Tibial nerve (tissue), 4 donors: ENCODE results near the gene ADAMTS10. TPM values are rescaled to one million over a fixed set of nuclear protein-coding genes. Genes with fewer than 3 reads are reported as not detected.
"Not testable (repeated sequence)": the region's sequence is repeated elsewhere in the genome, so short reads cannot be mapped to it uniquely, and the experiment has no call there.

Source experiments
- DNase-seq, 2 donors: peaks; one replicate each; pipeline ENCODE4 v3.0.0-alpha.2; 2019; ENCODE audit warnings: low spot score in 2 of 2
- H3K27ac ChIP-seq, 4 donors: fragments of 200-600 bp; sonication (generic) in 3 of 4; one replicate each; pipeline ENCODE4 v1.5.1; 2017 to 2019; ENCODE audit warnings: mild to moderate bottlenecking in 1 of 4
- H3K27me3 ChIP-seq, 2 donors: fragments of 200-600 bp; sonication (generic) in 1 of 2; one replicate each; pipeline versions ENCODE4 v1.5.1 to v1.6.0; 2017 to 2019
- H3K36me3 ChIP-seq, 3 donors: fragments of 200-600 bp; sonication (generic); one replicate each; pipeline ENCODE4 v1.5.1; 2018 to 2019
- H3K4me1 ChIP-seq, 4 donors: fragments of 200-600 bp; sonication (generic) in 3 of 4; one replicate each; pipeline ENCODE4 v1.5.1; 2017 to 2019
- H3K4me3 ChIP-seq, 4 donors: fragments of 200-600 bp; sonication (generic) in 3 of 4; one replicate each; pipeline ENCODE4 v1.5.1; 2017 to 2019; ENCODE audit warnings: mild to moderate bottlenecking in 1 of 4, moderate library complexity in 1 of 4
- H3K9me3 ChIP-seq, 4 donors: fragments of 200-600 bp; sonication (generic) in 3 of 4; one replicate each; pipeline ENCODE4 v1.5.1; 2017 to 2019
- EP300 ChIP-seq, 2 donors: sonication (generic); formaldehyde crosslinking; IDR thresholded peaks; one replicate each; pipeline ENCODE4 v1.6.1; 2017; ENCODE audit warnings: antibody characterized with exemption in 2 of 2, mild to moderate bottlenecking in 1 of 2
- POLR2A ChIP-seq, 2 donors: fragments of 450-650 bp; IDR thresholded peaks; one replicate each; pipeline ENCODE4 v1.6.1; 2017; ENCODE audit warnings: antibody characterized with exemption in 2 of 2, mild to moderate bottlenecking in 2 of 2, moderate library complexity in 2 of 2
- WGBS, 2 donors: methylation state at CpG; one replicate each; pipeline ENCODE4 v1.1.5; 2018; 5-methylcytosine and 5-hydroxymethylcytosine counted together
- total RNA-seq, 4 donors: library from RNA; depleted of rRNA; stranded (reverse); fragments of >200 nt; gene quantifications; one replicate each; pipeline ENCODE4 v1.1.0, GENCODE V29; 2016
- TF ChIP-seq, protein P1 (sequence below), 5 experiments: fragments of 200-600 bp in 3 of 5; fragments of 450-650 bp in 2 of 5; sonication (generic) in 3 of 5; IDR thresholded peaks; one replicate each; pipeline ENCODE4 v1.5.1; 2016 to 2019; ENCODE audit warnings: antibody characterized with exemption in 5 of 5, mild to moderate bottlenecking in 3 of 5, moderate library complexity in 2 of 5

Gene ADAMTS10
- total RNA-seq, 4 donors from 2014 or later, result 37.3 to 140 (median 66.6) TPM

- H3K4me1 ChIP-seq, result peaks cover 0 to 6% (median 0%) of the 10 kb centered on the region in 4 donors
- H3K36me3 ChIP-seq, result no peaks in the 10 kb centered on the region
- WGBS, 2 donors, result 79 to 87% methylated on average over 2 of the region's 2 CpGs
- no peak overlapping the region for H3K27ac ChIP-seq
- H3K27me3 ChIP-seq, result no peaks in the 10 kb centered on the region
- TF ChIP-seq POLR2A (IDR thresholded peaks at IDR 0.05) (no peak), EP300 (IDR thresholded peaks at IDR 0.05) (no peak)
- TF ChIP-seq, protein P1, sequence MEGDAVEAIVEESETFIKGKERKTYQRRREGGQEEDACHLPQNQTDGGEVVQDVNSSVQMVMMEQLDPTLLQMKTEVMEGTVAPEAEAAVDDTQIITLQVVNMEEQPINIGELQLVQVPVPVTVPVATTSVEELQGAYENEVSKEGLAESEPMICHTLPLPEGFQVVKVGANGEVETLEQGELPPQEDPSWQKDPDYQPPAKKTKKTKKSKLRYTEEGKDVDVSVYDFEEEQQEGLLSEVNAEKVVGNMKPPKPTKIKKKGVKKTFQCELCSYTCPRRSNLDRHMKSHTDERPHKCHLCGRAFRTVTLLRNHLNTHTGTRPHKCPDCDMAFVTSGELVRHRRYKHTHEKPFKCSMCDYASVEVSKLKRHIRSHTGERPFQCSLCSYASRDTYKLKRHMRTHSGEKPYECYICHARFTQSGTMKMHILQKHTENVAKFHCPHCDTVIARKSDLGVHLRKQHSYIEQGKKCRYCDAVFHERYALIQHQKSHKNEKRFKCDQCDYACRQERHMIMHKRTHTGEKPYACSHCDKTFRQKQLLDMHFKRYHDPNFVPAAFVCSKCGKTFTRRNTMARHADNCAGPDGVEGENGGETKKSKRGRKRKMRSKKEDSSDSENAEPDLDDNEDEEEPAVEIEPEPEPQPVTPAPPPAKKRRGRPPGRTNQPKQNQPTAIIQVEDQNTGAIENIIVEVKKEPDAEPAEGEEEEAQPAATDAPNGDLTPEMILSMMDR (IDR thresholded peaks at IDR 0.05), result no peak
- peaks cover 0 to 32% (median 0%) of the 10 kb centered on the region in 4 donors for H3K9me3 ChIP-seq
- no peak for DNase-seq
- H3K4me3 ChIP-seq, result no peak overlapping the region
These were observed 18.7 kb upstream of the ADAMTS10 start for GRCh38 chr19:8629184-8629583.

DNA sequence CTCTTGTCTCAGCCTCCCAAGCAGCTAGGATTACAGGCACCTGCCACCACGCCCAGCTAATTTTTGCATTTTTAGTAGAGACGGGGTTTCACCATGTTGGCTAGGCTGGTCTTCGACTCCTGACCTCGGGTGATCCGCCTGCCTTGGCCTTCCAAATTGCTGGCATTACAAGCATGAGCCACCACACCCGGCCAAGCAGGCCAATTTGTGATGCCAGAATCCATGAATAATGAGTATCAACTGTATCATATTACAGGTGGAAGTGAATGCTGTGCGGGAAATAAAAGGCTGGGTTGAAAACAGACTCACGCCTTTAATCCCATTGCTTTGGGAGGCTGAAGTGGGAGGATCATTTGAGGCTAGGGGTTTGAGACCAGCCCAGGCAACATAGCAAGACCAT is 16.3 kb upstream of the ADAMTS10 start:
- Histone ChIP-seq H3K4me3 (no peak overlapping the region), H3K9me3 (peaks cover 0 to 32% (median 0%) of the 10 kb centered on the region in 4 donors), H3K4me1 (peaks cover 0 to 6% (median 0%) of the 10 kb centered on the region in 4 donors), H3K36me3 (no peaks in the 10 kb centered on the region), H3K27me3 (no peaks in the 10 kb centered on the region), H3K27ac (no peak overlapping the region)
- TF ChIP-seq EP300 (IDR thresholded peaks at IDR 0.05) (no peak), POLR2A (IDR thresholded peaks at IDR 0.05) (no peak)
- TF ChIP-seq, protein P1 (IDR thresholded peaks at IDR 0.05), result no peak
- DNase-seq, result no peak
- WGBS, 2 donors, result 58 to 68% methylated on average over 8 of the region's 8 CpGs

DNA sequence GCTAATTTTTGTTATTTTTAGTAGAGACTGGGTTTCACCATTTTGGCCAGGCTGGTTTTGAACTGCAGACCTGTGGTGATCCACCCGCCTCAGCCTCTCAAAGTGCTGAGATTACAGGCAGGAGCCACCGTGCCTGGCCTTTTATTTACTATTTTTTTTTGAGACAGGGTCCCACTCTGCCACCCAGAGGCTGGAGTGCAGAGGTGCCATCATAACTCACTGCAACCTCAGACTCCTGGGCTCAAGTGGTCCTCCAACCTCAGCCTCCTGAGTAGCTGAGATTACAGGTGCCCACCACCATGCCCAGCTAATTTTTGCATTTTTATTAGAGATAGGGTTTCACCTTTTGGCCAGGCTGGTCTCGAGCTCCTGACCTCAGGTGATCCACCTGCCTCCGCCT is 12.4 kb upstream of the ADAMTS10 start:
- H3K9me3 ChIP-seq, DNase-seq, H3K4me3 ChIP-seq, H3K36me3 ChIP-seq, H3K4me1 ChIP-seq, H3K27ac ChIP-seq, H3K27me3 ChIP-seq: not testable (repeated sequence)
- 53 to 55% methylated on average over 4 of the region's 4 CpGs for WGBS, 2 donors

- WGBS, 2 donors, result 59 to 60% methylated on average over 8 of the region's 8 CpGs
- DNase-seq, result no peak
- no peaks in the 10 kb centered on the region for H3K36me3 ChIP-seq
- H3K27ac ChIP-seq, result no peak overlapping the region
- H3K4me1 ChIP-seq, result no peaks in the 10 kb centered on the region
- TF ChIP-seq, protein P1 (IDR thresholded peaks at IDR 0.05), result no peak
- TF ChIP-seq EP300 (IDR thresholded peaks at IDR 0.05), result no peak
- TF ChIP-seq POLR2A (IDR thresholded peaks at IDR 0.05), result no peak
- H3K4me3 ChIP-seq, result no peak overlapping the region
- H3K9me3 ChIP-seq, result no peaks in the 10 kb centered on the region
- no peaks in the 10 kb centered on the region for H3K27me3 ChIP-seq
These were observed 8.2 kb upstream of the ADAMTS10 start for GRCh38 chr19:8618751-8619150.

DNA sequence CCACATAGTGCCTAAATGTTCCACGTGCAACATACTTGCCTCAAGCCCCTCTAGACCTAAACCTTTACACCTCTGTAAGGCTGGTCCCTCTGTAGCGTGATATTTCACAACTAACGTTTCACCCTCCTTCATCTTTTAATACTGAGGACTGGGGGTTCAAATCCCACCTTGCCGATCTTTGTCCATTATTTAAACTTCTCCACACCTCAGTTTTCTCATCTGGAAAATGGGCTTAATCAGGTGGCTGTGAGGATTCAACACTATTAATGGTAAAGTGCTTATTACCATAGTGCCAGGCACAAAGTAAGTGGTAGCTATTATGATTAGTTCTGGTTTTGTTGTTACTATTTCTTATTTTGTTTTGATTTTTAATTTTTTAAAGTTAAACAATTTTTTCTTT is 7.5 kb upstream of the ADAMTS10 start:
- no peaks in the 10 kb centered on the region for H3K9me3 ChIP-seq
- no peak for DNase-seq
- 80 to 85% methylated on average over 4 of the region's 4 CpGs for WGBS, 2 donors
- H3K4me3 ChIP-seq, result no peak overlapping the region
- no peak overlapping the region for H3K27ac ChIP-seq
- TF ChIP-seq, protein P1 (IDR thresholded peaks at IDR 0.05), result no peak
- TF ChIP-seq POLR2A (IDR thresholded peaks at IDR 0.05) (no peak), EP300 (IDR thresholded peaks at IDR 0.05) (no peak)
- no peaks in the 10 kb centered on the region for H3K27me3 ChIP-seq
- no peaks in the 10 kb centered on the region for H3K4me1 ChIP-seq
- no peaks in the 10 kb centered on the region for H3K36me3 ChIP-seq

DNA sequence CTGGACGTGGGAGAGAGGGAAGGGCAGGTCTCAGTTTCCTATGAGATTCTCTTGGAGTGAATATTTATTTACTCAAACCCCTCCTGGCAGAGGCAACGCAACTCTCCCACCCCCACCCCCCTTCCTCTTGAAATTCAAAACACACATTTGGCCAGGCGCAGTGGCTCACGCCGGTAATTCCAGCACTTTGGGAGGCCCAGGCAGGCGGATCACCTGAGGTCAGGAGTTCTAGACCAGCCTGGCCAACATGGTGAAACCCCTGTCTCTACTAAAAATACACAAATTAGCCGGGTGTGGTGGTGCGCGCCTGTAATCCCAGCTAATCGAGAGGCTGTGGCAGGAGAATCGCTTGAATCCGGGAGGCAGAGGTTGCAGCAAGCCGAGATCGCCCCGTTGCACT is 6.8 kb upstream of the ADAMTS10 start:
- H3K27ac ChIP-seq, H3K27me3 ChIP-seq, H3K4me1 ChIP-seq, H3K9me3 ChIP-seq, H3K36me3 ChIP-seq, H3K4me3 ChIP-seq, DNase-seq: not testable (repeated sequence)
- 70 to 80% methylated on average over 15 of the region's 15 CpGs for WGBS, 2 donors
